NB4 (cell line): ENCODE results near the gene ZBTB49.

Source experiments
- DNase-seq: peaks from one replicate; pipeline ENCODE4 v3.0.0; 2010; ENCODE audit warnings: low read depth
- H3K4me3 ChIP-seq: one replicate; pipeline ENCODE4 v1.5.1; 2011; ENCODE audit warnings: mild to moderate bottlenecking, low read depth, low read length, moderate library complexity
- CTCF ChIP-seq: IDR thresholded peaks from one replicate; pipeline ENCODE4 v1.5.1; 2012; ENCODE audit warnings: low read depth, low read length
- MAX ChIP-seq: IDR thresholded peaks from 2 replicates; pipeline ENCODE4 v1.6.1; 2011; ENCODE audit warnings: low read depth, low read length
- MYC ChIP-seq: IDR thresholded peaks from 2 replicates; pipeline ENCODE4 v1.6.1; 2011; ENCODE audit warnings: low read depth, low read length
- POLR2A ChIP-seq: IDR thresholded peaks from 2 replicates; pipeline ENCODE4 v1.6.1; 2011; ENCODE audit warnings: mild to moderate bottlenecking; ENCODE audit not compliant: insufficient read length; ENCODE audit errors: extremely low read depth

Gene ZBTB49

GRCh38 chr4:4321951-4322688, 32.1 kb downstream of the ZBTB49 start:
- H3K4me3 ChIP-seq, result no peak overlapping the region
- TF ChIP-seq MAX (no peak), CTCF (no peak), MYC (no peak), POLR2A (no peak)
- DNase-seq, result no peak

- no peak for DNase-seq
- H3K4me3 ChIP-seq, result no peak overlapping the region
- TF ChIP-seq MAX (no peak), MYC (no peak), CTCF (no peak), POLR2A (no peak)
These were observed 33.9 kb downstream of the ZBTB49 start for GRCh38 chr4:4323705-4324534.

GRCh38 chr4:4325321-4325720, 35.3 kb downstream of the ZBTB49 start:
- DNase-seq, result no peak
- TF ChIP-seq CTCF (no peak), POLR2A (no peak), MAX (no peak), MYC (no peak)
- H3K4me3 ChIP-seq, result no peak overlapping the region

GRCh38 chr4:4326166-4326565, 36.1 kb downstream of the ZBTB49 start:
- TF ChIP-seq CTCF (no peak), POLR2A (no peak), MAX (no peak), MYC (no peak)
- DNase-seq, result no peak
- no peak overlapping the region for H3K4me3 ChIP-seq

- TF ChIP-seq MAX (no peak), POLR2A (no peak), CTCF (peak; percentile 47), MYC (no peak)
- peak; percentile 33 for DNase-seq
- H3K4me3 ChIP-seq, result no peak overlapping the region
These were observed 37.6 kb downstream of the ZBTB49 start for GRCh38 chr4:4327652-4328121.
